ENCODE results near the gene MMP24OS.
"Not testable (repeated sequence)": the region's sequence is repeated elsewhere in the genome, so short reads cannot be mapped to it uniquely, and the experiment has no call there.

The MMP24OS gene

DNA sequence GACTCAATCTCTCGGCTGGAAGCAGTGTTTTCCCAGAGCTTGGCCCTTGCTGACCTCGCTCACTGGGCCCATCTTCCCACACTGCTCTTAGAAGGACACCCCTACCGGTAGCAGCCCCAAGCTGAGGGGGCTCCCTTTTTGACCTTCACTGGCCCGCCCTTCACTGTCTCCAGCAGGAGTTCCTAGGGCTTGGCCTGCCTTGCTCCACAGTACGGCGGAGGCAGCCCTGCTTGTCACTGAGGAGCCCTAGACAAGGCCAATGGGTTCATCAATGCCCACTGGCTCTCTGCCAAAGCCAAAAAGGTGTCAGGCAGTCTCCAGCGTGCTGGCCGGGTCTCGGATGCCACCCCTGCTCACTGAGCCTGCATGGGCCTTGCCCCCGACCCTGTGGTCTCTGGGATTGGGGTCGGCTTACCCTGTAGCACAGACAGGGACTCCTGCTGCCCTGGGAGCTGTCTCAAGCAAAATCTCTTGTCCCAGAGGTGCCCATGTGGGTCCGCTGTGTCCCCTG lies 2.1 kb downstream of the MMP24OS start:
- ATAC-seq = no peak
- H3K9me3 Mint-ChIP-seq = no peaks in the 10 kb centered on the region
- no peaks in the 10 kb centered on the region for H3K27me3 Mint-ChIP-seq
- no peak for DNase-seq
- peak overlapping the region; percentile 95 to 99 for H3K4me3 Mint-ChIP-seq
- peaks cover 28% of the 10 kb centered on the region for H3K4me1 Mint-ChIP-seq
- peak overlapping the region in 1 of 2 donors; percentile 98 for H3K27ac Mint-ChIP-seq

DNA sequence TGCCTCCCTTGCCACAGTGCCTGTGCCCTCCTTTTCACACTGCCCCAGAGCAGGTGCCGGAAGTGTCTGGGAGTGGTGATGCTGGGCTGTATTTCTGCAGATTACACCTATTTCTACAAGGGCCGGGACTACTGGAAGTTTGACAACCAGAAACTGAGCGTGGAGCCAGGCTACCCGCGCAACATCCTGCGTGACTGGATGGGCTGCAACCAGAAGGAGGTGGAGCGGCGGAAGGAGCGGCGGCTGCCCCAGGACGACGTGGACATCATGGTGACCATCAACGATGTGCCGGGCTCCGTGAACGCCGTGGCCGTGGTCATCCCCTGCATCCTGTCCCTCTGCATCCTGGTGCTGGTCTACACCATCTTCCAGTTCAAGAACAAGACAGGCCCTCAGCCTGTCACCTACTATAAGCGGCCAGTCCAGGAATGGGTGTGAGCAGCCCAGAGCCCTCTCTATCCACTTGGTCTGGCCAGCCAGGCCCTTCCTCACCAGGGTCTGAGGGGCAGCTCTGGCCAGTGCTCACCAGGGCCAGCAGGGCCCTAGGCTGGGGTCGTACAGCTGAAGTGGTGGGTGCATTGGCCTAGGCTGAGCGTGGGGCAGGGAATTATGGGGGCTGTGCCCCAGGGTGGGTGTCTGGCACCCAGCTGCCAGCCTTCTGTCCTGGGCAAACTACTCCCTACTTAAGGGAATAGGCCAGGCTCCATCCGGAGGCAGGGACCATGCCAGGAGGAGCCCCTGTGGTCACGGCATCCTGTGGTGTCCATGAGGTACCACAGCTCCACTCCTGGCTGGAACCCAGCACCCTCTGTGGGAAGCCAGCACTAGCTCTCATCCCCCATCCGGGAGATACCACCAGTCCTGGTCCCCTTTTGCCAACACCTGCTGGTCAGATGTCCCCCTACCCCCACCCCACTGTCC lies 3.5 kb downstream of the MMP24OS start:
- DNase-seq = no peak
- no peaks in the 10 kb centered on the region for H3K27me3 Mint-ChIP-seq
- H3K4me3 Mint-ChIP-seq = no peak overlapping the region
- no peaks in the 10 kb centered on the region for H3K9me3 Mint-ChIP-seq
- ATAC-seq = no peak
- H3K27ac Mint-ChIP-seq = peak overlapping the region; percentile 28 to 53
- peaks cover 25% of the 10 kb centered on the region for H3K4me1 Mint-ChIP-seq

DNA sequence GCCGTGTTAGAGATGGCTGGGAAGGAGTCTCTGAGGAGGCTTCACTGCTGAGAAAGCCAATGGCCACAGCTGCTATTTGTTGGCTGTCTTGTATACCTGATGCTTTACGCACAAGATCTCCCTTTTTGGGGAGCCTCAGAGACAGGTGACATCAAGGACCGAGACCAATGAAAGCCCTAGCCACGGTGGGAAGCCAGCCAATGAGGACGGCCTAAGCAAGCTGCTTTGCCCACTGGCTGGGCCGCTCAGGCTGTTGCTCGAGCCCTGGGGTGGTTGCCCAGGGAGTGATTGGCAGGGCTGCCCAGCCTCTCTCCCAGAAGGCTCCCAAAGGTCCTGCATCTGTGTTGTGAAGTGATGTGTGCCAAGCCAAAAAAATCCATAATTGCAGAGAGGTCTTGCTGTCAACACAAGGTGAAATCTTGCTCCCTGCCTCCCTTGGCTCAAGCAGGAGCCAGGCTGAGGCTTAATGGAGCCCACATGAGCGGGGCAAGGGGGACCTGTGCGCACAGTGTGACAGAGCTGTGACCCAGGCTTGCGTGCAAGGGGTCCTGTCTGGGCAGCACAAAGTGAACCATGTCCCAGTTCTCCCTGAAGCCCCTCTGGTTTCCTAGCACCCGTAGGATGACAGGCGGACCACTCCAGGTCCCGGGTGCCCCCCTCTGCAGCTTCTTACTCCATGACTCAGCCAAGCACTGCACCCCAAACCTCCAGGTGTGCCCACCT lies 4.3 kb downstream of the MMP24OS start:
- no peaks in the 10 kb centered on the region for H3K9me3 Mint-ChIP-seq
- H3K27ac Mint-ChIP-seq = peak overlapping the region; percentile 53 to 91
- no peak for ATAC-seq
- peaks cover 19% of the 10 kb centered on the region for H3K4me1 Mint-ChIP-seq
- DNase-seq = no peak
- H3K4me3 Mint-ChIP-seq = no peak overlapping the region
- no peaks in the 10 kb centered on the region for H3K27me3 Mint-ChIP-seq

DNA sequence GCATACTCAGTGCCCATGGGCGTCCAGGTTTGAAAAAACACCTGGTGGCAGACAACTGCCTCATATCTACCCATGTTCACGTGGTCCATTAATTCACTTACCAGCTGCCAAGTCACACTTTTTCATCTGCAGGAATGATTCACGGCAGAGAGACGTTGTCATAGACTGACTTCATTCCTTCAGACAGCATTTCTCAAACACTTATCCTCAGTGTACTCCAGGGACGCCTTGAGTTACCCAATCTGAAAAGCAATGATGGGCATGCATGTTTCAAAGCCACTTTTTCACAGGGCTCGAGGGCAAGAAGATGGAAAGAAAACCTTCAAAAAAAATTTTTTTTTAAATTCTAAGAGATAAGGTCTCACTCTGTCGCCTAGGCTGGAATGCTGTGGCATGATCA lies 6.0 kb downstream of the MMP24OS start:
- Mint-ChIP-seq H3K4me3 (no peak overlapping the region), H3K9me3 (no peaks in the 10 kb centered on the region), H3K27ac (no peak overlapping the region), H3K27me3 (no peaks in the 10 kb centered on the region), H3K4me1 (peaks cover 10% of the 10 kb centered on the region)
- ATAC-seq (no peak), DNase-seq (no peak)

DNA sequence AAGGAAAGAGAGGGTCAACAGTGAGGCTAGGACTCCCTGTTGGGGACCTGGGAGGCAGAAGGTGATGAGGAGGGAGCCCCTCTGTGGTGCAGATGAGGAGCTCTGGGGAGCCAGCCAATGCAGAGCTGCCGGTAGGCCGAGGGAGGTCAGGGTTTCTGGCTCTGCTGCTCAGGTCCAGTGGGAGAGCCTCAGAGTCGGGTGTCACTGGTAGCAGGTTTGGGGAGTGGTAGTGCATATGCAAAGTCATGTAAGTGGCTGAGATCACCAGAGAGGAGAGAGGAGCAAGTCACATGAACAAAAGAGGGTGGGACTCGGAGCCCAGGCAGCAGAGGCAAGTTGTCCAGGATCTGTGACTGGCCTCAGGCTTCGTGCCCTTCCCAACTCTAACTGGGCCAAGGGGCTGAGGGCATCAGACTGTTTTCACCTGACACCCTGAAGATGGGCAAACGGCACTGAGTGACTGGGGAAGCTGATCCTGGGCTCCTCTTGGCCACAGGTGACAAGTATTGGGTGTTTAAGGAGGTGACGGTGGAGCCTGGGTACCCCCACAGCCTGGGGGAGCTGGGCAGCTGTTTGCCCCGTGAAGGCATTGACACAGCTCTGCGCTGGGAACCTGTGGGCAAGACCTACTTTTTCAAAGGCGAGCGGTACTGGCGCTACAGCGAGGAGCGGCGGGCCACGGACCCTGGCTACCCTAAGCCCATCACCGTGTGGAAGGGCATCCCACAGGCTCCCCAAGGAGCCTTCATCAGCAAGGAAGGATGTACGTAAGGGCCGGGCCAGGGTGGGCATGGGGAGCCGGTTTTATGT lies 6.6 kb downstream of the MMP24OS start:
- ATAC-seq = no peak
- no peaks in the 10 kb centered on the region for H3K27me3 Mint-ChIP-seq
- peaks cover 4% of the 10 kb centered on the region for H3K4me1 Mint-ChIP-seq
- no peak for DNase-seq
- no peak overlapping the region for H3K4me3 Mint-ChIP-seq
- no peaks in the 10 kb centered on the region for H3K9me3 Mint-ChIP-seq
- H3K27ac Mint-ChIP-seq = peak overlapping the region in 1 of 2 donors; percentile 24

DNA sequence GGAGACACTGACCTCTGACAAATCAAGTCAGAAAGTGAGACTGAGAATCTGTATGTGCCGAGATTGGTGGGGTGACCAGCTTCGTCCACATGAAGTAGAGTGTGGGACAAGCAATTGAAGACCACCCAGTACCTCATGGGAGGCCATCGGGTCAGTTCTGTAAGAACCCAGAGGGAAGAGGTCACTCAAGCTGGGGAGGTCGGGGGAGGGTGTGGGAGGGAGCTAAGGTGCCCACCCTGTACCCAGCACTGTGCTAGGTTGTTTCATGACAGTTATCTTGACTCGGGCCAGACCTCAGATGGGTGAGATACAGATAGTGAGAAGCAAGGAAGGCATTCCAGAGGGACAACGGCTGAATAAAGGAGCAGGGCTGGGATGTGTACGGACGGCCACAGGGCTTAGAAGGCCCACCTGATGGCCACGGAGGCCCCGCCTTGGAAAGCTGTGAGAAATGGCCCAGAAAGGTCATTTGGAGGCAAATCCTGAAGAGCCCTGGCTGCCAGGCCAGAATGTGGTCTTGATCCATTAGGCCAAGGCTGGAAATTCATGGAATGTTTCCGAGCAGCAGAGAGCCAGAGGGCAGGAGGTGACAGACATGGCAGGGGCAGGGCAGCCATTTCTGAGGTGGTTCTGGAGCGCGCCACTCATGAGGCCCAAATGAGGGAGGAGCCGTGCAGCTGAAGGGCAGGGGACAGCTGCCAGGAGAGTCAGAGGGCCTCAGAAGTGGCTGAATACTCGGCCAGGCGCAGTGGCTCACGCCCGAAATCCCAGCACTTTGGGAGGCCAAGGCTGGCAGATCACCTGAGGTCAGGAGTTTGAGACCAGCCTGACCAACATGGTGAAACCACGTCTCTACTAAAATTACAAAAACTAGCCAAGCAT lies 7.7 kb downstream of the MMP24OS start:
- H3K27ac Mint-ChIP-seq = no peak overlapping the region
- DNase-seq = no peak
- H3K9me3 Mint-ChIP-seq = no peaks in the 10 kb centered on the region
- H3K4me3 Mint-ChIP-seq = no peak overlapping the region
- ATAC-seq = no peak
- H3K4me1 Mint-ChIP-seq = no peaks in the 10 kb centered on the region
- no peaks in the 10 kb centered on the region for H3K27me3 Mint-ChIP-seq

DNA sequence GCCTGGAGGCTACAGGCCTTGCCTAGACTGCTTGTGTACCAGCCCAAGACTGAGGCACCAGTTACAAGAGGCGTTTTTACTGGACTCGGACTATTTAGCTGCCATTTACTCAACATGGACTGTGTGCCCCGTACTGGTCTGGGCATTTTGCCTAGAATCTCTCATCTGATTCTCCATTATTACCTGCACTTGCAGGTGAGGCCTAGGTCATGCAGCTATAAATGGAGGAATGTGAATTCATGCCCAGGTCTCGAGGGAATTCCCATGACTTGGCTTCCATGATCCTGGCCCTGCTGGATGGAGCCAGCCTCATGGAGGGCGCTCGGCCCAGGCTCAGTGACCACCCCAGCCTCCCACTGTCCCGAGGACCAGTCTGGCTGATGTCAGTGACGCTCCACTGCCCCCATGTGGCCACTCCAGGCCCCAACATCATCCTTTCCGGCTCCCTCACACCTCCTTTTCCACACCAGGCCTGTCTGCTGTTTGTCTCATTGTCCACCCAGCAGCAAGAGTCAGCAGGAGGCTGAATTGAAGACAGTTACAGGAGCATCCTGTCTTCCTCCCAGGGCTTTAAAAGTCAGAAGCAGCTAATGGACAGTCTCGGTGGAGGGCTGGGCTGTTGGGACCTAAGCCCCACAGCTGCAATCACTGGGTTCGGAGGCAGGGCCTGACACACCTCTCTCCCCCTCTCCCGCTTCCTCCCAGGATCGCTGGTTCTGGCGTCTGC lies 8.7 kb downstream of the MMP24OS start:
- no peaks in the 10 kb centered on the region for H3K4me1 Mint-ChIP-seq
- no peaks in the 10 kb centered on the region for H3K27me3 Mint-ChIP-seq
- peak; percentile 53 to 57 for DNase-seq
- no peak overlapping the region for H3K4me3 Mint-ChIP-seq
- no peak overlapping the region for H3K27ac Mint-ChIP-seq
- H3K9me3 Mint-ChIP-seq = no peaks in the 10 kb centered on the region
- ATAC-seq = peak; percentile 74

DNA sequence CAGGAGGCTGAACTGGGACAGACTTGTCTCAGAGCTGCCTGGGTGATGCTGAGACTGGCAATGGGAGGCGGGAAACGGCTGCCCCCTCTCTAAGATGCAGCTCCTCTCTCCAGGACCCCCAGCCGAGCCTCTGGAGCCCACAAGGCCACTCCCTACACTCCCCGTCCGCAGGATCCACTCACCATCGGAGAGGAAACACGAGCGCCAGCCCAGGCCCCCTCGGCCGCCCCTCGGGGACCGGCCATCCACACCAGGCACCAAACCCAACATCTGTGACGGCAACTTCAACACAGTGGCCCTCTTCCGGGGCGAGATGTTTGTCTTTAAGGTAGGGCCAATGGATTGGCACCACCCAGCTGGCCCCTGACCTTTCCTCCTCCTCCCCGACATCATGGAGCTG lies 10.8 kb downstream of the MMP24OS start:
- H3K27ac Mint-ChIP-seq = no peak overlapping the region
- H3K4me1 Mint-ChIP-seq = peaks cover 6% of the 10 kb centered on the region
- DNase-seq = no peak
- ATAC-seq = no peak
- no peak overlapping the region for H3K4me3 Mint-ChIP-seq
- H3K27me3 Mint-ChIP-seq = no peaks in the 10 kb centered on the region
- no peaks in the 10 kb centered on the region for H3K9me3 Mint-ChIP-seq

DNA sequence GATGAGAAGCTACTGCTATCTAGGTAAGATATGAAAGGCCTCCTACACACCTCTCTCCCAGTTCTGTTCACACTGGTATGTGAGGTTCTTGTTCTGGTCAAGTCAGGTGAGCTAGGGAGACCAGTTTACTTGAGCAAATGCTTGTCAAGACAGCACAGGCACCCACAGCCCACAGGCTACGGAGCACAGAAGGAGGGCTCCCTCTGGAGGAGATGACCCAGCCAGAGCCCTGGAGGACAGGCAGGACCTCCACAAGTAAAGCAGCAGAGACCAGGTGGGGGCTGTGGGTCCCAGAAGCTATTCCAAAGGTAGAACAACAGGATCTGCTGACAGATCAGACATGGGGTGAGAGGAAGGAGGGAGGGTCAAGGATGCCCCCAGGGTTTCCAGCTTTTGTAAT lies 13.2 kb downstream of the MMP24OS start:
- peaks cover 6% of the 10 kb centered on the region for H3K4me1 Mint-ChIP-seq
- no peak overlapping the region for H3K4me3 Mint-ChIP-seq
- no peak overlapping the region for H3K27ac Mint-ChIP-seq
- DNase-seq (no peak), ATAC-seq (no peak)
- H3K9me3 Mint-ChIP-seq = no peaks in the 10 kb centered on the region
- no peaks in the 10 kb centered on the region for H3K27me3 Mint-ChIP-seq

DNA sequence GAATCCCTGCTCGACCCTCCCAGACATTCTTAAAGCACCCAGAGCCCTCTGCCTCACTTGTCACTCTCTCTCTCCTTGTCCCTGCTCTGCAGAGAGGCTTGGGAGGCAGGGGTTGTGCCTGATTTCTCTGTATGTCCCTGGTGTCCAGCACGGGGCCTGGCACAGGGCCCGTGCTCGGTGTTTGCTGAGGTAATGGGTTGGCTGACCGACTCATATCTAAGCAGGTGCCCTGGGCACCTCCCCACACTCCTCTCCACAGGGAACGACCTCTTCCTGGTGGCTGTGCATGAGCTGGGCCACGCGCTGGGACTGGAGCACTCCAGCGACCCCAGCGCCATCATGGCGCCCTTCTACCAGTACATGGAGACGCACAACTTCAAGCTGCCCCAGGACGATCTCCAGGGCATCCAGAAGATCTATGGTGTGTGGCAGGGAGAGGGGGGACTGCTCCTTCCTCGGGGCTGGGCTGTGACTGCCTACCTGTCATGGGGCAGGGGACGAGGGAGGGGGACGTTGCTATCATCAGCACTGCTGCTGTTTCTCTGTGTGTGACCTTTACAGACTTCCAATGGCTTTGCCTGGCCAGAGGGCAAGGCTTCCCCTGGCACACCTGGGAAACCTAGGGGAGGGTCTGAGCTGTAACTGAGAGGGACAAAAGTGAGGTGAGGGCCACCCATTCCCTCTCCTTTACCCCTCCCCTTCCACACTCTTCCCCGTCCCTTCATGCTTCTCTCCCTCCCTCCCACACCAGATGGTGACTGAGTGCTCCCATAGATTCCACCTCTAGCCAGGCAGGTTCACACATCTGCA lies 14.2 kb downstream of the MMP24OS start:
- DNase-seq = no peak
- H3K4me1 Mint-ChIP-seq = peaks cover 6% of the 10 kb centered on the region
- ATAC-seq = no peak
- no peaks in the 10 kb centered on the region for H3K9me3 Mint-ChIP-seq
- peak overlapping the region in 1 of 2 donors; percentile 68 for H3K27ac Mint-ChIP-seq
- no peak overlapping the region for H3K4me3 Mint-ChIP-seq
- no peaks in the 10 kb centered on the region for H3K27me3 Mint-ChIP-seq

DNA sequence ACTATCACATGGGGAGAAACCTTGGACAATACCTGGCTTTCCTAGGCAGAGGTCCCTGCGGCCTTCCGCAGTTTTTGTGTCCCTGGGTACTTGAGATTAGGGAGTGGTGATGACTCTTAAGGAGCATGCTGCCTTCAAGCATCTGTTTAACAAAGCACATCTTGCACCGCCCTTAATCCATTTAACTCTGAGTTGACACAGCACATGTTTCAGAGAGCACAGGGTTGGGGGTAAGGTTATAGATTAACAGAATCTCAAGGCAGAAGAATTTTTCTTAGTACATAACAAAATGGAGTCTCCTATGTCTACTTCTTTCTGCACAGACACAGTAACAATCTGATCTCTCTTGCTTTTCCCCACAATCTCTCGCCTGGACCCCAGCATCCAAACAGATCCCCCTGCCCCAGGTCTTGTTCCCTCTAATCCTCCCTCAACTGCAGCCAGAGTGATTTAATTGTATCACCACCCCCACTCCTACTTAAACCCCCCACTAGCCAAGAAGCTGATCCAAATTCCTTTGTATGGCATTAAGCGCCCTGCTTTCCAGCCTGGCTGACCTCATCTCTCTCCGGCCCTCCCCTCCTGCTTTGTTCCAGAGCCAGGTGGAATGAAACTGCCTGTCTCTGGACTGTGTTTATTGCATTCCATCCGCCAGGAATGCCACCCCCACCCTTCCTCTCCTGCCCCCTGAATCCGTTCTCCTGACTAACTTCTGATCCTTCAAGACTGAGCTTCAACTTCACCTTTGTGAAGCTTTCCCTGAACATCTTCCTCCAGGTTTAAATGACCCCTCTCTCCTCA lies 15.0 kb downstream of the MMP24OS start:
- H3K9me3 Mint-ChIP-seq, ATAC-seq, H3K27me3 Mint-ChIP-seq, H3K4me3 Mint-ChIP-seq, DNase-seq, H3K4me1 Mint-ChIP-seq: not testable (repeated sequence)
- peak overlapping the region in 1 of 2 donors; percentile 79 for H3K27ac Mint-ChIP-seq

DNA sequence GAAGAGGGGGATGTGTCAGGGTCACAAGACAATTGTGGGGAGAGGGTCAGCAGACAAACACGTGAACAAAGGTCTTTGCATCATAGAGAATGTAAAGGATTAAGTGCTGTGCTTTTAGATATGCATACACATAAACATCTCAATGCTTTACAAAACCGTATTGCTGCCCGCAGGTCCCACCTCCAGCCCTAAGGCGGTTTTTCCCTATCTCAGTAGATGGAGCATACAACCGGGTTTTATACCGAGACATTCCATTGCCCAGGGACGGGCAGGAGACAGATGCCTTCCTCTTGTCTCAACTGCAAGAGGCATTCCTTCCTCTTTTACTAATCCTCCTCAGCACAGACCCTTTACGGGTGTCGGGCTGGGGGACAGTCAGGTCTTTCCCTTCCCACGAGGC lies 15.6 kb downstream of the MMP24OS start:
- not testable (repeated sequence) for H3K27me3 Mint-ChIP-seq, DNase-seq, H3K4me1 Mint-ChIP-seq, ATAC-seq, H3K4me3 Mint-ChIP-seq, H3K27ac Mint-ChIP-seq, H3K9me3 Mint-ChIP-seq

DNA sequence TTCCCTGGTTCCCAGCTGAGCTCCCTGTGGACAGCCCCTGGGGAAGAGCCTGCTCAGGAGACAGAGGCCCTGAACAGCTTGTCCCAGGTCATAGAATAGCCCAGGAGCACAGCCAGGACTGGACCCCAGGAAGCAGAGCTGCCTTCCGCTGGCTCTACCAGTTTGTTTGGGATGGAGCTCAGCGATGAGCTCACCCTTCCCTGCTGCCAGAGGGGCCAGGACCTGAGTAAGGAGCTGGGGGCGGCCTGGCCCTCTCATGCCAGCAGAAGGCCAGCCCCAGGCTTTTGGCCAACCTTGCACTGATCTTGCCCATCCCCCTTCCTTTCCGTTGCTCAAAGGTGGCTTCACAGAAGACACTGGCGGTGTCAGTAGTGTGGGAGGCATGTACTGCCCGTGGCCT lies 17.5 kb downstream of the MMP24OS start:
- H3K4me1 Mint-ChIP-seq = peaks cover 6% of the 10 kb centered on the region
- H3K27ac Mint-ChIP-seq = no peak overlapping the region
- H3K27me3 Mint-ChIP-seq = no peaks in the 10 kb centered on the region
- H3K4me3 Mint-ChIP-seq = no peak overlapping the region
- DNase-seq = no peak
- ATAC-seq = no peak
- no peaks in the 10 kb centered on the region for H3K9me3 Mint-ChIP-seq

Data from stimulated activated naive CD8-positive, alpha-beta T cell treated with anti-CD3 and anti-CD28 coated beads, Interleukin-15, amount 100 ng/mL, for 72 hours (primary cell).